ENCODE data around the gene TBC1D8B.
"Not testable (repeated sequence)": the region's sequence is repeated elsewhere in the genome, so short reads cannot be mapped to it uniquely, and the experiment has no call there.

TBC1D8B gene

GRCh38 chrX:106802388-106803275 lies at the start of gene TBC1D8B:
Gene TBC1D8B (plus strand): TSS chrX:106802673. CDS start chrX:106802854, 181 bp downstream.
- intact Hi-C loops (cut with DNase I): no loop called here
- DNase-seq: peak; percentile 57 to 93 (median 82)

GRCh38 chrX:106769288-106769687 lies 33.2 kb upstream of the TBC1D8B start:
- intact Hi-C loops (cut with DNase I); DNase-seq: not testable (repeated sequence)

- intact Hi-C loops (cut with DNase I): no loop called here
- DNase-seq: no peak
These were observed 27.5 kb upstream of the TBC1D8B start for GRCh38 chrX:106774981-106775380.

GRCh38 chrX:106780264-106780663 lies 22.2 kb upstream of the TBC1D8B start:
- no peak for DNase-seq
- intact Hi-C loops (cut with DNase I): no loop called here

- no peak for DNase-seq
- intact Hi-C loops (cut with DNase I): no loop called here
These were observed 21.7 kb upstream of the TBC1D8B start for GRCh38 chrX:106780664-106781377.

GRCh38 chrX:106783716-106784115 lies 18.8 kb upstream of the TBC1D8B start:
- intact Hi-C loops (cut with DNase I): no loop called here
- no peak for DNase-seq

- intact Hi-C loops (cut with DNase I): loop anchor here (10.0 kb wide), 1 partner anchor 307 kb away; no protein-coding TSS in a partner anchor
These were observed 11.0 kb upstream of the TBC1D8B start for GRCh38 chrX:106791495-106791894.

GRCh38 chrX:106802063-106802387 lies 448 bp upstream of the TBC1D8B start:
- intact Hi-C loops (cut with DNase I): no loop called here
- DNase-seq: peak in 1 of 42 donors; percentile 2

More at GRCh38 chrX:106791495-106791894, 11.0 kb upstream of the TBC1D8B start:
- peak in 1 of 42 donors; percentile 4 for DNase-seq

GRCh38 chrX:106811131-106811910 lies 8.8 kb downstream of the TBC1D8B start:
- DNase-seq: peak in 1 of 42 donors; percentile 40
- intact Hi-C loops (cut with DNase I): no loop called here

- DNase-seq; intact Hi-C loops (cut with DNase I): not testable (repeated sequence)
These were observed 10.5 kb downstream of the TBC1D8B start for GRCh38 chrX:106812930-106813329.

- intact Hi-C loops (cut with DNase I); DNase-seq: not testable (repeated sequence)
These were observed 11.6 kb downstream of the TBC1D8B start for GRCh38 chrX:106814093-106814492.

- peak in 5 of 42 donors; percentile 0 to 20 (median 9) for DNase-seq
- intact Hi-C loops (cut with DNase I): no loop called here
These were observed 60.7 kb downstream of the TBC1D8B start for GRCh38 chrX:106862972-106863688.

GRCh38 chrX:106863697-106864096 lies 61.2 kb downstream of the TBC1D8B start:
- intact Hi-C loops (cut with DNase I): no loop called here

GRCh38 chrX:106872796-106873195 lies 70.3 kb downstream of the TBC1D8B start:
- DNase-seq; intact Hi-C loops (cut with DNase I): not testable (repeated sequence)

More at GRCh38 chrX:106863697-106864096, 61.2 kb downstream of the TBC1D8B start:
- no peak for DNase-seq

GRCh38 chrX:106874075-106874474 lies 71.6 kb downstream of the TBC1D8B start:
- intact Hi-C loops (cut with DNase I): no loop called here
- no peak for DNase-seq

- intact Hi-C loops (cut with DNase I): no loop called here
These were observed 72.7 kb downstream of the TBC1D8B start for GRCh38 chrX:106875151-106875550.

GRCh38 chrX:106889468-106889867 lies 87.0 kb downstream of the TBC1D8B start:
- intact Hi-C loops (cut with DNase I): no loop called here

More at GRCh38 chrX:106875151-106875550, 72.7 kb downstream of the TBC1D8B start:
- no peak for DNase-seq

GRCh38 chrX:106891762-106892460 lies 89.4 kb downstream of the TBC1D8B start:
- intact Hi-C loops (cut with DNase I): no loop called here
- peak in 1 of 42 donors; percentile 13 for DNase-seq

More at GRCh38 chrX:106889468-106889867, 87.0 kb downstream of the TBC1D8B start:
- no peak for DNase-seq
